H1 (cell line): ENCODE data around the gene MBNL2.

ENCODE experiments used
- EP300 ChIP-seq, 2 experiments: IDR thresholded peaks; 1 replicate in 1 of 2; 2 replicates in 1 of 2; pipeline ENCODE4 v1.6.1; 2011 to 2012; ENCODE audit warnings: low read depth in 2 of 2, low read length in 2 of 2, mild to moderate bottlenecking in 2 of 2, borderline replicate concordance in 1 of 2, inconsistent platforms in 1 of 2, moderate library complexity in 1 of 2
- TF ChIP-seq, protein P1 (sequence below), 3 experiments: IDR thresholded peaks; 1 replicate in 2 of 3; 2 replicates in 1 of 3; pipeline versions ENCODE4 v1.5.1 to v1.6.1; 2011; ENCODE audit warnings: low read length in 3 of 3, mild to moderate bottlenecking in 3 of 3, inconsistent platforms in 2 of 3, low read depth in 1 of 3, moderate library complexity in 1 of 3; ENCODE audit not compliant: insufficient read depth in 1 of 3; ENCODE audit errors: control extremely low read depth in 1 of 3

DNA sequence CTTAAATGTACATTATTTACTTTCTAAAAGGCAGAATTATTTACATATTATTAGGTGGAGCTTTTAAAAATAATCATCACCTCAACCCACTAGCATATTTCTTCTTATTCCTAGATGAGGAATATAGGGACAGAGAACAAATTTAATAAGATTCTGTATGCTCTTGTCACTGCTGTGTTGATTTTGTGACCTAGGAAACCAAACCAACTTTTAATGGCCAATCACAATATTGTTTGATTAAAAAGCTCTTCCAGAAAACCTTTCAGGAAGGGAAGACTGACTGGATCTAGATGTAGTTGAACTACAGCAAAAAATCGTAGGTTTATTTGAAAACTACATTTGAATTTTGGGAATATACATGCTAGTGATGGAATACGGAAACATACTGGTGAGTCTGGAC is 120.0 kb downstream of the MBNL2 start:
- TF ChIP-seq, protein P1, sequence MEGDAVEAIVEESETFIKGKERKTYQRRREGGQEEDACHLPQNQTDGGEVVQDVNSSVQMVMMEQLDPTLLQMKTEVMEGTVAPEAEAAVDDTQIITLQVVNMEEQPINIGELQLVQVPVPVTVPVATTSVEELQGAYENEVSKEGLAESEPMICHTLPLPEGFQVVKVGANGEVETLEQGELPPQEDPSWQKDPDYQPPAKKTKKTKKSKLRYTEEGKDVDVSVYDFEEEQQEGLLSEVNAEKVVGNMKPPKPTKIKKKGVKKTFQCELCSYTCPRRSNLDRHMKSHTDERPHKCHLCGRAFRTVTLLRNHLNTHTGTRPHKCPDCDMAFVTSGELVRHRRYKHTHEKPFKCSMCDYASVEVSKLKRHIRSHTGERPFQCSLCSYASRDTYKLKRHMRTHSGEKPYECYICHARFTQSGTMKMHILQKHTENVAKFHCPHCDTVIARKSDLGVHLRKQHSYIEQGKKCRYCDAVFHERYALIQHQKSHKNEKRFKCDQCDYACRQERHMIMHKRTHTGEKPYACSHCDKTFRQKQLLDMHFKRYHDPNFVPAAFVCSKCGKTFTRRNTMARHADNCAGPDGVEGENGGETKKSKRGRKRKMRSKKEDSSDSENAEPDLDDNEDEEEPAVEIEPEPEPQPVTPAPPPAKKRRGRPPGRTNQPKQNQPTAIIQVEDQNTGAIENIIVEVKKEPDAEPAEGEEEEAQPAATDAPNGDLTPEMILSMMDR (IDR thresholded peaks at IDR 0.05; ENCODE audit: control extremely low read depth in 1 of 3, insufficient read depth in 1 of 3, low read depth in 1 of 3, low read length in 3 of 3) = no peak
- no peak for TF ChIP-seq EP300 (IDR thresholded peaks at IDR 0.05; ENCODE audit: borderline replicate concordance in 1 of 2, low read depth in 2 of 2, low read length in 2 of 2)
